Measurements from ENCODE around the gene CHCHD4. TPM values are rescaled to one million over a fixed set of nuclear protein-coding genes. Genes with fewer than 3 reads are reported as not detected.

Gene CHCHD4
- polyA plus RNA-seq, 1 of the 3 experiments (the other 2 are of a cell fraction), result 15.4 TPM

GRCh38 chr3:14150078-14150477 lies 25.4 kb upstream of the CHCHD4 start:
- no peaks in the 10 kb centered on the region for H3K9me2 ChIP-seq
- no peak overlapping the region for H3K4me3 ChIP-seq (ENCODE audit: low read depth in 2 of 2, low read length in 1 of 2)
- ChIA-PET POLR2A (interaction anchor here (0.9 kb wide), 1 partner anchor 29 kb away, joined by 4 read pairs; the partner anchor contains the start of genes LSM3 and XPC), CTCF (interaction anchor here (0.8 to 2.3 kb wide), 2 partner anchors 9 to 254 kb away, joined by 3 to 7 read pairs; no protein-coding TSS in a partner anchor)
- no peak overlapping the region for H2AFZ ChIP-seq (ENCODE audit: low read depth)
- H3F3A ChIP-seq (replicated peaks; ENCODE audit: insufficient read depth), result peaks cover 8% of the 10 kb centered on the region
- H3K9ac ChIP-seq, result no peak overlapping the region
- H3K36me3 ChIP-seq (replicated peaks in 1 of 2; ENCODE audit: control insufficient read depth in 1 of 2, insufficient read depth in 2 of 2, low read length in 1 of 2), result peaks cover 34 to 82% of the 10 kb centered on the region in 2 experiments
- TF ChIP-seq FOXM1 (IDR thresholded peaks at IDR 0.05; ENCODE audit: low read depth) (no peak), POLR2AphosphoS5 (IDR thresholded peaks at IDR 0.05; ENCODE audit: low read depth, low read length) (no peak), RAD21 (IDR thresholded peaks at IDR 0.05; ENCODE audit: low read length) (no peak), TCF12 (IDR thresholded peaks at IDR 0.05) (no peak), FOXJ3 (CRISPR knock-in tag; IDR thresholded peaks at IDR 0.05) (no peak), MXI1 (IDR thresholded peaks at IDR 0.05; ENCODE audit: low read depth, low read length) (no peak), REST (IDR thresholded peaks at IDR 0.05; ENCODE audit: low read depth, low read length) (no peak), JUND (IDR thresholded peaks at IDR 0.05) (no peak), RXRA (IDR thresholded peaks at IDR 0.05; ENCODE audit: borderline replicate concordance, low read depth) (no peak), ELF1 (IDR thresholded peaks at IDR 0.05) (no peak), TAF1 (IDR thresholded peaks at IDR 0.05; ENCODE audit: borderline replicate concordance, low read depth, low read length) (no peak), ZBTB33 (IDR thresholded peaks at IDR 0.05; ENCODE audit: borderline replicate concordance, low read depth) (no peak), SIN3A (IDR thresholded peaks at IDR 0.05; ENCODE audit: borderline replicate concordance, low read depth, low read length) (no peak), MAX (IDR thresholded peaks at IDR 0.05; ENCODE audit: low read depth) (no peak), GABPA (IDR thresholded peaks at IDR 0.05; ENCODE audit: low read depth) (no peak), EP300 (IDR thresholded peaks at IDR 0.05; ENCODE audit: borderline replicate concordance in 1 of 2, low read depth in 1 of 2, low read length in 1 of 2) (no peak), TEAD4 (IDR thresholded peaks at IDR 0.05; ENCODE audit: borderline replicate concordance, insufficient read depth) (no peak), YY1 (IDR thresholded peaks at IDR 0.05; ENCODE audit: low read depth) (no peak)
- H4K20me1 ChIP-seq (ENCODE audit: insufficient read depth), result 0 out of 2 replicates have a peak, but pooled peaks cover 9% of the 10 kb centered on the region
- no peak overlapping the region for H3K27ac ChIP-seq (ENCODE audit: low read depth in 2 of 2, low read length in 1 of 2)
- H3K27me3 ChIP-seq (ENCODE audit: insufficient read depth), result no peaks in the 10 kb centered on the region
- H3K9me3 ChIP-seq, result no peaks in the 10 kb centered on the region
- peaks cover 15% of the 10 kb centered on the region; the same call in 1 of the 2 replicates for H3K79me2 ChIP-seq (ENCODE audit: insufficient read depth)
- H3K4me1 ChIP-seq (ENCODE audit: control insufficient read depth in 1 of 2, insufficient read depth in 2 of 2, low read depth in 1 of 2, low read length in 1 of 2), result peaks cover 5 to 8% of the 10 kb centered on the region in 2 experiments; a peak in 3 of 4 replicates
- 88% methylated on average over 5 of the region's 9 CpGs for WGBS (ENCODE audit: low lambda C conversion rate)
- no peak overlapping the region for H3K4me2 ChIP-seq
- DNase-seq, result no peak
